Endothelial cell of umbilical vein (primary cell): Measurements from ENCODE around the gene PCMTD2.
"Not testable (repeated sequence)": the region's sequence is repeated elsewhere in the genome, so short reads cannot be mapped to it uniquely, and the experiment has no call there.

Experiments used
- CTCF ChIP-seq, 2 donors: IDR thresholded peaks; 1 replicate in 1 of 2; 2 replicates in 1 of 2; pipeline ENCODE4 v1.5.1; 2011; ENCODE audit warnings: low read length in 2 of 2, mild to moderate bottlenecking in 2 of 2, moderate library complexity in 2 of 2, control low read depth in 1 of 2, inconsistent platforms in 1 of 2, low read depth in 1 of 2; ENCODE audit not compliant: insufficient read depth in 1 of 2; ENCODE audit errors: extremely low read depth in 1 of 2
- EZH2 ChIP-seq: IDR thresholded peaks from 2 replicates; pipeline ENCODE4 v1.6.1; 2012; ENCODE audit warnings: borderline replicate concordance, low read depth, mild to moderate bottlenecking, moderate library complexity, low read length, inconsistent platforms; ENCODE audit not compliant: severe bottlenecking
- FOS ChIP-seq: IDR thresholded peaks from 2 replicates; pipeline ENCODE4 v1.6.1; 2011; ENCODE audit warnings: mild to moderate bottlenecking, low read length, moderate library complexity, borderline replicate concordance; ENCODE audit not compliant: insufficient read depth
- GATA2 ChIP-seq: IDR thresholded peaks from 2 replicates; pipeline ENCODE4 v1.7.0; 2011; ENCODE audit warnings: low read depth, mild to moderate bottlenecking, moderate library complexity, mixed read lengths, low read length; ENCODE audit not compliant: insufficient read length, insufficient read depth
- JUN ChIP-seq: IDR thresholded peaks from 2 replicates; pipeline ENCODE4 v1.6.1; 2011; ENCODE audit warnings: borderline replicate concordance, low read depth; ENCODE audit not compliant: insufficient read length, insufficient read depth
- MAX ChIP-seq: IDR thresholded peaks from 2 replicates; pipeline ENCODE4 v1.6.1; 2011; ENCODE audit not compliant: insufficient read depth, insufficient read length
- POLR2A ChIP-seq: IDR thresholded peaks from 2 replicates; pipeline ENCODE4 v1.6.1; 2012; ENCODE audit warnings: low read depth, mild to moderate bottlenecking, control low read depth, low read length
- POLR2AphosphoS5 ChIP-seq: IDR thresholded peaks from 2 replicates; pipeline ENCODE4 v1.6.1; 2012; ENCODE audit warnings: low read depth, mild to moderate bottlenecking, control low read depth, low read length, moderate library complexity; ENCODE audit not compliant: insufficient read depth

GRCh38 chr20:64303086-64303485 lies 47.5 kb downstream of the PCMTD2 start:
- not testable (repeated sequence) for TF ChIP-seq POLR2A; CTCF (IDR thresholded peaks at IDR 0.05; ENCODE audit: extremely low read depth in 1 of 2, insufficient read depth in 1 of 2, low read depth in 1 of 2, low read length in 2 of 2); POLR2AphosphoS5; EZH2; MAX; FOS; GATA2; JUN
